ENCODE data around the gene GAB2. TPM values are rescaled to one million over a fixed set of nuclear protein-coding genes. Genes with fewer than 3 reads are reported as not detected.
A peak's percentile ranks its signal among the peaks of the same experiment; 100 is the strongest.

Gene GAB2
- polyA plus RNA-seq, 3 donors, result 2.8 to 39.4 (median 4.4) TPM

- Mint-ChIP-seq H3K27me3 (ENCODE audit: low read depth in 3 of 3) (peaks cover 0 to 1% (median 1%) of the 10 kb centered on the region in 3 donors), H3K9me3 (peaks cover 11 to 20% (median 17%) of the 10 kb centered on the region in 7 donors), H3K36me3 (peaks cover 49 to 53% of the 10 kb centered on the region in 2 donors), H3K4me3 (no peak overlapping the region), H3K4me1 (peaks cover 46% of the 10 kb centered on the region), H3K27ac (peak overlapping the region in 2 of 7 donors; percentile 52 to 72)
- Histone ChIP-seq H3K9ac (ENCODE audit: insufficient read depth, low read length, poor library complexity, severe bottlenecking) (no peak overlapping the region), H2AFZ (ENCODE audit: insufficient read depth, low read depth, low read length, poor library complexity, severe bottlenecking) (no peak overlapping the region), H4K20me1 (ENCODE audit: insufficient read depth, low read length) (peaks cover 99% of the 10 kb centered on the region), H3K4me3 (replicated peaks in 1 of 3; ENCODE audit: low read depth in 2 of 3, low read length in 3 of 3) (no peak overlapping the region), H3K4me2 (replicated peaks; ENCODE audit: extremely low read depth, low read length, poor library complexity, severe bottlenecking) (no peak overlapping the region), H3K79me2 (ENCODE audit: insufficient read depth, low read length) (peaks cover 99% of the 10 kb centered on the region), H3K27me3 (ENCODE audit: control insufficient read depth in 2 of 2, insufficient read depth in 2 of 2, low read length in 2 of 2) (no peaks in the 10 kb centered on the region), H3K9me3 (replicated peaks in 1 of 2; ENCODE audit: control insufficient read depth in 1 of 2, insufficient read depth in 1 of 2, low read length in 2 of 2) (peaks cover 10 to 13% of the 10 kb centered on the region in 2 donors), H3K4me1 (ENCODE audit: control insufficient read depth in 1 of 2, insufficient read depth in 2 of 2, low read length in 2 of 2) (peaks cover 17 to 35% of the 10 kb centered on the region in 2 donors), H3K36me3 (replicated peaks in 1 of 2; ENCODE audit: control insufficient read depth in 1 of 2, insufficient read depth in 2 of 2, low read length in 2 of 2) (peaks cover 0 to 31% of the 10 kb centered on the region in 2 donors), H3K27ac (ENCODE audit: low read depth in 1 of 2, low read length in 2 of 2) (no peak overlapping the region)
- intact Hi-C loops (cut with micrococcal nuclease), result no loop called here
- no peak for DNase-seq
- WGBS (ENCODE audit: insufficient coverage), result no CpG with 5 or more reads among the region's 2 CpGs
- TF ChIP-seq CTCF (IDR thresholded peaks at IDR 0.05), result no peak
Observed at GRCh38 chr11:78405805-78406204, 11.8 kb downstream of the GAB2 start.

GRCh38 chr11:78403781-78404180 lies 13.8 kb downstream of the GAB2 start:
- peak overlapping the region in 1 of 2 donors; percentile 43 for H3K27ac ChIP-seq (ENCODE audit: low read depth in 1 of 2, low read length in 2 of 2)
- peaks cover 0 to 3% of the 10 kb centered on the region in 2 donors for H3K9me3 ChIP-seq (replicated peaks in 1 of 2; ENCODE audit: control insufficient read depth in 1 of 2, insufficient read depth in 1 of 2, low read length in 2 of 2)
- peaks cover 42 to 43% of the 10 kb centered on the region in 2 donors for H3K36me3 Mint-ChIP-seq
- peaks cover 99% of the 10 kb centered on the region for H3K79me2 ChIP-seq (ENCODE audit: insufficient read depth, low read length)
- H3K4me3 ChIP-seq (replicated peaks in 1 of 3; ENCODE audit: low read depth in 2 of 3, low read length in 3 of 3), result no peak overlapping the region
- no CpG with 5 or more reads among the region's 2 CpGs for WGBS (ENCODE audit: insufficient coverage)
- peaks cover 54% of the 10 kb centered on the region for H3K4me1 Mint-ChIP-seq
- intact Hi-C loops (cut with micrococcal nuclease), result loop anchor here in 1 of 2 donors (5.0 kb wide), 1 partner anchor 61 kb away; no protein-coding TSS in a partner anchor
- peaks cover 17 to 35% of the 10 kb centered on the region in 2 donors for H3K4me1 ChIP-seq (ENCODE audit: control insufficient read depth in 1 of 2, insufficient read depth in 2 of 2, low read length in 2 of 2)
- no peak overlapping the region for H3K4me2 ChIP-seq (replicated peaks; ENCODE audit: extremely low read depth, low read length, poor library complexity, severe bottlenecking)
- H3K9me3 Mint-ChIP-seq, result peaks cover 3 to 5% (median 3%) of the 10 kb centered on the region in 7 donors
- TF ChIP-seq CTCF (IDR thresholded peaks at IDR 0.05), result no peak
- no peak overlapping the region for H2AFZ ChIP-seq (ENCODE audit: insufficient read depth, low read depth, low read length, poor library complexity, severe bottlenecking)
- no peak for DNase-seq
- peaks cover 0 to 1% (median 1%) of the 10 kb centered on the region in 3 donors for H3K27me3 Mint-ChIP-seq (ENCODE audit: low read depth in 3 of 3)
- H4K20me1 ChIP-seq (ENCODE audit: insufficient read depth, low read length), result peaks cover 100% of the 10 kb centered on the region
- H3K27ac Mint-ChIP-seq, result peak overlapping the region; percentile 24 to 86 (median 66)
- no peak overlapping the region for H3K9ac ChIP-seq (ENCODE audit: insufficient read depth, low read length, poor library complexity, severe bottlenecking)
- peaks cover 0 to 17% of the 10 kb centered on the region in 2 donors for H3K36me3 ChIP-seq (replicated peaks in 1 of 2; ENCODE audit: control insufficient read depth in 1 of 2, insufficient read depth in 2 of 2, low read length in 2 of 2)
- H3K27me3 ChIP-seq (ENCODE audit: control insufficient read depth in 2 of 2, insufficient read depth in 2 of 2, low read length in 2 of 2), result no peaks in the 10 kb centered on the region
- no peak overlapping the region for H3K4me3 Mint-ChIP-seq

All from CD14-positive monocyte (primary cell).